Stimulated activated naive CD4-positive, alpha-beta T cell (primary cell): ENCODE measurements around the gene GIGYF2.
"Not testable (repeated sequence)": the region's sequence is repeated elsewhere in the genome, so short reads cannot be mapped to it uniquely, and the experiment has no call there.

Experiments
- DNase-seq, 6 experiments: peaks; one replicate each; lab custom pipeline; 2025; lab: John Stamatoyannopoulos, UW

GIGYF2 gene

GRCh38 chr2:232687382-232688160, 9.6 kb upstream of the GIGYF2 start:
- DNase-seq, result no peak

GRCh38 chr2:232688201-232688600, 8.9 kb upstream of the GIGYF2 start:
- DNase-seq, result no peak

- no peak for DNase-seq
Measured at GRCh38 chr2:232689152-232689910, 7.8 kb upstream of the GIGYF2 start.

GRCh38 chr2:232691117-232691516, 6.0 kb upstream of the GIGYF2 start:
- not testable (repeated sequence) for DNase-seq

- no peak for DNase-seq
Measured at GRCh38 chr2:232693344-232693743, 3.8 kb upstream of the GIGYF2 start.

GRCh38 chr2:232696609-232697058, 497 bp upstream of the GIGYF2 start:
- no peak for DNase-seq

GRCh38 chr2:232697807-232698110, 628 bp downstream of the GIGYF2 start:
- DNase-seq, result no peak

GRCh38 chr2:232698556-232699091, 1.5 kb downstream of the GIGYF2 start:
- DNase-seq, result no peak

- DNase-seq, result no peak
Measured at GRCh38 chr2:232699110-232699509, 2.0 kb downstream of the GIGYF2 start.

GRCh38 chr2:232700154-232700553, 3.0 kb downstream of the GIGYF2 start:
- no peak for DNase-seq

- no peak for DNase-seq
Measured at GRCh38 chr2:232707076-232707475, 9.9 kb downstream of the GIGYF2 start.

- DNase-seq, result no peak
Measured at GRCh38 chr2:232713505-232713904, 16.4 kb downstream of the GIGYF2 start.

- DNase-seq, result no peak
Measured at GRCh38 chr2:232714969-232715368, 17.8 kb downstream of the GIGYF2 start.

GRCh38 chr2:232720056-232720455, 22.9 kb downstream of the GIGYF2 start:
- not testable (repeated sequence) for DNase-seq

- DNase-seq, result no peak
Measured at GRCh38 chr2:232721261-232721660, 24.1 kb downstream of the GIGYF2 start.

- no peak for DNase-seq
Measured at GRCh38 chr2:232721882-232722281, 24.8 kb downstream of the GIGYF2 start.

- DNase-seq, result no peak
Measured at GRCh38 chr2:232723027-232723426, 25.9 kb downstream of the GIGYF2 start.

GRCh38 chr2:232728785-232729184, 31.7 kb downstream of the GIGYF2 start:
- no peak for DNase-seq

GRCh38 chr2:232731470-232731869, 34.3 kb downstream of the GIGYF2 start:
- no peak for DNase-seq

- DNase-seq, result no peak
Measured at GRCh38 chr2:232741294-232741693, 44.2 kb downstream of the GIGYF2 start.

GRCh38 chr2:232741972-232742371, 44.8 kb downstream of the GIGYF2 start:
- DNase-seq, result no peak

- no peak for DNase-seq
Measured at GRCh38 chr2:232744963-232745362, 47.8 kb downstream of the GIGYF2 start.

- DNase-seq, result no peak
Measured at GRCh38 chr2:232748038-232748437, 50.9 kb downstream of the GIGYF2 start.
